Motor neuron (in vitro differentiated cells): Measurements from ENCODE around the gene C6orf136. TPM values are rescaled to one million over a fixed set of nuclear protein-coding genes. Genes with fewer than 3 reads are reported as not detected.
A peak's percentile ranks its signal among the peaks of the same experiment; 100 is the strongest.
"Not testable (repeated sequence)": the region's sequence is repeated elsewhere in the genome, so short reads cannot be mapped to it uniquely, and the experiment has no call there.

Experiments
- ATAC-seq, 8 experiments: fragments of 200-7000 bp; cut with Tn5 transposase; replicated peaks in 6 of 8; 2 replicates each; pipeline ENCODE4 v1.8.0; 2021; ENCODE audit warnings: mild to moderate bottlenecking in 8 of 8, moderate library complexity in 8 of 8
- H3K27ac ChIP-seq, 2 donors: fragments of 250-450 bp; sonication (Bioruptor Pico); 2 replicates each; pipeline ENCODE4 v1.9.0; 2021; ENCODE audit warnings: antibody characterized with exemption in 2 of 2, mild to moderate bottlenecking in 2 of 2, moderate library complexity in 1 of 2
- H3K4me1 ChIP-seq, 2 donors: fragments of 250-450 bp; sonication (Bioruptor Pico); replicated peaks in 1 of 2; 2 replicates each; pipeline ENCODE4 v1.6.1; 2021; ENCODE audit warnings: antibody characterized with exemption in 2 of 2, mild to moderate bottlenecking in 2 of 2, moderate library complexity in 1 of 2
- H3K4me3 ChIP-seq, 5 donors: fragments of 250-450 bp; sonication (Bioruptor Pico); 2 replicates each; pipeline ENCODE4 v1.9.0; 2021; ENCODE audit warnings: antibody characterized with exemption in 5 of 5, mild to moderate bottlenecking in 5 of 5, moderate library complexity in 4 of 5
- WGBS, 10 experiments: fragments of 450-650 bp; shearing (Covaris generic); methylation state at CpG; one replicate each; pipeline ENCODE4 v1.0.0; 2022; 5-methylcytosine and 5-hydroxymethylcytosine counted together
- in situ Hi-C, 9 experiments: fragments of 400-800 bp; cut with MboI; loops; one replicate each; pipeline ENCODE4 v1.15.0; 2021; ENCODE audit warnings: low sequenced_read_pairs in 9 of 9, low pct_unique_long_range_greater_than_20kb in 2 of 9; ENCODE audit not compliant: unreplicated experiment in 9 of 9
- total RNA-seq, 8 experiments: library from RNA; unstranded; fragments of 300-600 nt; gene quantifications; 2 replicates each; pipeline versions ENCODE4 v1.2.3 to v1.2.4, GENCODE V29; 2022

C6orf136 gene
- 10 to 100 TPM in 5 of 8 experiments, 1 to 10 TPM in 3; 6.6 to 16.4 (median 12.1) TPM for total RNA-seq

GRCh38 chr6:30646450-30647241, at the start of gene C6orf136:
C6orf136 (plus strand) TSS chr6:30647133; CDS start chr6:30647232, 99 bp downstream.
- 0 to 60% (median 3%) methylated on average over 1 to 9 of the region's 37 CpGs; no CpG with 5 or more reads in 4 of the 10 experiments for WGBS, 10 experiments
- in situ Hi-C loops: no loop called here
- ATAC-seq: peak; percentile 64 to 78 (median 72)
- Histone ChIP-seq H3K4me3 (peak within 1 kb of the TSS; percentile 67 to 94 (median 76)), H3K27ac (peak within 1 kb of the TSS; percentile 87 to 93), H3K4me1 (peaks cover 10 to 13% of the 10 kb centered on the region in 2 donors)

- in situ Hi-C loops: not testable (repeated sequence)
Observed at GRCh38 chr6:30597315-30598144, 49.4 kb upstream of the C6orf136 start.

GRCh38 chr6:30598912-30599624, 47.9 kb upstream of the C6orf136 start:
- Histone ChIP-seq H3K27ac (no peak overlapping the region), H3K4me3 (no peak overlapping the region), H3K4me1 (no peaks in the 10 kb centered on the region)
- in situ Hi-C loops: no loop called here
- WGBS, 10 experiments: 60 to 100% (median 85%) methylated on average over 1 to 11 of the region's 12 CpGs; no CpG with 5 or more reads in 2 of the 10 experiments
- no peak for ATAC-seq

More at GRCh38 chr6:30597315-30598144, 49.4 kb upstream of the C6orf136 start:
- H3K4me3 ChIP-seq, H3K27ac ChIP-seq, H3K4me1 ChIP-seq: not testable (repeated sequence)
- ATAC-seq: peak; percentile 37 to 77 (median 62)
- 31 to 94% (median 74%) methylated on average over 4 to 10 of the region's 15 CpGs; no CpG with 5 or more reads in 1 of the 10 experiments for WGBS, 10 experiments

- in situ Hi-C loops: no loop called here
- H3K4me1 ChIP-seq: no peaks in the 10 kb centered on the region
- H3K4me3 ChIP-seq: no peak overlapping the region
- no peak overlapping the region for H3K27ac ChIP-seq
- 82 to 100% (median 94%) methylated on average over 2 to 13 of the region's 13 CpGs for WGBS, 10 experiments
- no peak for ATAC-seq
Observed at GRCh38 chr6:30599625-30600324, 47.2 kb upstream of the C6orf136 start.

- Histone ChIP-seq H3K4me1 (no peaks in the 10 kb centered on the region), H3K27ac (no peak overlapping the region), H3K4me3 (no peak overlapping the region)
- in situ Hi-C loops: no loop called here
- 56 to 100% (median 100%) methylated on average over 1 to 8 of the region's 10 CpGs; no CpG with 5 or more reads in 3 of the 10 experiments for WGBS, 10 experiments
- ATAC-seq: no peak
Observed at GRCh38 chr6:30600451-30600961, 46.4 kb upstream of the C6orf136 start.

GRCh38 chr6:30601436-30601814, 45.5 kb upstream of the C6orf136 start:
- Histone ChIP-seq H3K4me1 (no peaks in the 10 kb centered on the region), H3K27ac (no peak overlapping the region), H3K4me3 (no peak overlapping the region)
- peak in 4 of 8 experiments; percentile 2 to 12 (median 10) for ATAC-seq
- in situ Hi-C loops: no loop called here
- WGBS, 10 experiments: 20 to 100% (median 92%) methylated on average over 1 to 5 of the region's 6 CpGs; no CpG with 5 or more reads in 4 of the 10 experiments

- H3K4me3 ChIP-seq: no peak overlapping the region
- WGBS, 10 experiments: 80 to 95% (median 94%) methylated on average over 1 to 15 of the region's 39 CpGs; no CpG with 5 or more reads in 6 of the 10 experiments
- no peak overlapping the region for H3K27ac ChIP-seq
- in situ Hi-C loops: no loop called here
- ATAC-seq: peak in 5 of 8 experiments; percentile 19 to 45 (median 34)
- H3K4me1 ChIP-seq: no peaks in the 10 kb centered on the region
Observed at GRCh38 chr6:30601815-30602641, 44.9 kb upstream of the C6orf136 start.

- in situ Hi-C loops: no loop called here
- Histone ChIP-seq H3K27ac (no peak overlapping the region), H3K4me1 (no peaks in the 10 kb centered on the region), H3K4me3 (no peak overlapping the region)
- no peak for ATAC-seq
- 80 to 100% (median 100%) methylated on average over 1 to 11 of the region's 13 CpGs; no CpG with 5 or more reads in 1 of the 10 experiments for whole genome bisulfite sequencing, 10 experiments
Observed at GRCh38 chr6:30603961-30604360, 43.0 kb upstream of the C6orf136 start.

- in situ Hi-C loops: no loop called here
- no peak overlapping the region for H3K27ac ChIP-seq
- peaks cover 10 to 17% of the 10 kb centered on the region in 2 donors for H3K4me1 ChIP-seq
- 58 to 100% (median 90%) methylated on average over 1 to 4 of the region's 4 CpGs for WGBS, 10 experiments
- H3K4me3 ChIP-seq: no peak overlapping the region
- ATAC-seq: no peak
Observed at GRCh38 chr6:30610065-30610464, 36.9 kb upstream of the C6orf136 start.

GRCh38 chr6:30611150-30611855, 35.6 kb upstream of the C6orf136 start:
- Histone ChIP-seq H3K27ac (no peak overlapping the region), H3K4me3 (no peak overlapping the region), H3K4me1 (peaks cover 10 to 17% of the 10 kb centered on the region in 2 donors)
- in situ Hi-C loops: no loop called here
- ATAC-seq: no peak
- 50 to 98% (median 73%) methylated on average over 2 to 8 of the region's 9 CpGs; no CpG with 5 or more reads in 1 of the 10 experiments for WGBS, 10 experiments

- no peak for ATAC-seq
Observed at GRCh38 chr6:30611856-30612194, 35.1 kb upstream of the C6orf136 start.

More at GRCh38 chr6:30611856-30612194, 35.1 kb upstream of the C6orf136 start:
- Histone ChIP-seq H3K4me3 (no peak overlapping the region), H3K27ac (no peak overlapping the region), H3K4me1 (peaks cover 10 to 17% of the 10 kb centered on the region in 2 donors)
- WGBS, 10 experiments: 45 to 100% (median 93%) methylated on average over 1 to 2 of the region's 2 CpGs
- in situ Hi-C loops: no loop called here
